ENCODE measurements around the gene CD3D.

GRCh38 chr11:118338637-118339061 is 3.9 kb downstream of the CD3D start:
- TF ChIP-seq, protein P1, sequence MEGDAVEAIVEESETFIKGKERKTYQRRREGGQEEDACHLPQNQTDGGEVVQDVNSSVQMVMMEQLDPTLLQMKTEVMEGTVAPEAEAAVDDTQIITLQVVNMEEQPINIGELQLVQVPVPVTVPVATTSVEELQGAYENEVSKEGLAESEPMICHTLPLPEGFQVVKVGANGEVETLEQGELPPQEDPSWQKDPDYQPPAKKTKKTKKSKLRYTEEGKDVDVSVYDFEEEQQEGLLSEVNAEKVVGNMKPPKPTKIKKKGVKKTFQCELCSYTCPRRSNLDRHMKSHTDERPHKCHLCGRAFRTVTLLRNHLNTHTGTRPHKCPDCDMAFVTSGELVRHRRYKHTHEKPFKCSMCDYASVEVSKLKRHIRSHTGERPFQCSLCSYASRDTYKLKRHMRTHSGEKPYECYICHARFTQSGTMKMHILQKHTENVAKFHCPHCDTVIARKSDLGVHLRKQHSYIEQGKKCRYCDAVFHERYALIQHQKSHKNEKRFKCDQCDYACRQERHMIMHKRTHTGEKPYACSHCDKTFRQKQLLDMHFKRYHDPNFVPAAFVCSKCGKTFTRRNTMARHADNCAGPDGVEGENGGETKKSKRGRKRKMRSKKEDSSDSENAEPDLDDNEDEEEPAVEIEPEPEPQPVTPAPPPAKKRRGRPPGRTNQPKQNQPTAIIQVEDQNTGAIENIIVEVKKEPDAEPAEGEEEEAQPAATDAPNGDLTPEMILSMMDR (IDR thresholded peaks at IDR 0.05; ENCODE audit: insufficient read depth, low read length, poor library complexity, severe bottlenecking), result no peak
- TF ChIP-seq EZH2phosphoT487 (conservative IDR thresholded peaks at IDR 0.05; ENCODE audit: low read length), result no peak
